Vagina (tissue), 2 donors: Measurements from ENCODE around the gene SLC39A11. TPM values are rescaled to one million over a fixed set of nuclear protein-coding genes. Genes with fewer than 3 reads are reported as not detected.

Experiments
- DNase-seq, 2 donors: peaks; one replicate each; pipeline ENCODE4 v3.0.0-alpha.2; 2017; ENCODE audit errors: extremely low spot score in 2 of 2
- H3K27ac ChIP-seq: fragments of 200-600 bp; sonication (generic); one replicate; pipeline ENCODE4 v1.5.1; 2019
- H3K27me3 ChIP-seq: fragments of 200-600 bp; sonication (generic); one replicate; pipeline ENCODE4 v1.5.1; 2019
- H3K36me3 ChIP-seq, 2 donors: fragments of 200-600 bp; sonication (generic); one replicate each; pipeline ENCODE4 v1.5.1; 2017 to 2019
- H3K4me1 ChIP-seq: fragments of 200-600 bp; sonication (generic); one replicate; pipeline ENCODE4 v1.5.1; 2019
- H3K4me3 ChIP-seq, 2 donors: fragments of 200-600 bp; sonication (generic); 1 replicate in 1 of 2; 2 replicates in 1 of 2; pipeline ENCODE4 v1.5.1; 2016 to 2019
- H3K9me3 ChIP-seq: fragments of 200-600 bp; sonication (generic); one replicate; pipeline ENCODE4 v1.5.1; 2019
- CTCF ChIP-seq, 3 experiments: fragments of 450-650 bp in 2 of 3; fragments of 200-600 bp in 1 of 3; sonication (generic) in 1 of 3; IDR thresholded peaks; one replicate each; pipeline ENCODE4 v1.5.1; 2017 to 2019; ENCODE audit warnings: antibody characterized with exemption in 3 of 3, mild to moderate bottlenecking in 2 of 3, moderate library complexity in 2 of 3
- POLR2A ChIP-seq, 2 donors: fragments of 450-650 bp; IDR thresholded peaks; one replicate each; pipeline ENCODE4 v1.6.1; 2017; ENCODE audit warnings: antibody characterized with exemption in 2 of 2, mild to moderate bottlenecking in 2 of 2, moderate library complexity in 2 of 2
- POLR2AphosphoS5 ChIP-seq, 2 donors: sonication (generic); formaldehyde crosslinking; IDR thresholded peaks; one replicate each; pipeline ENCODE4 v1.9.0; 2017; ENCODE audit warnings: antibody characterized with exemption in 2 of 2, mild to moderate bottlenecking in 2 of 2, low read depth in 1 of 2; ENCODE audit not compliant: insufficient read depth in 1 of 2
- intact Hi-C: fragments of 100-400 bp; cut with DNase I; formaldehyde crosslinking; loops from one replicate; pipeline ENCODE4 v1.15.1; 2023
- total RNA-seq: library from RNA; depleted of rRNA; stranded (reverse); fragments of >200 nt; gene quantifications from one replicate; pipeline ENCODE4 v1.2.3, GENCODE V29; 2016

Gene SLC39A11
- total RNA-seq, 1 donor from 2014 or later: 22.6 TPM

- Histone ChIP-seq H3K9me3 (no peaks in the 10 kb centered on the region), H3K4me3 (no peak overlapping the region), H3K4me1 (no peaks in the 10 kb centered on the region), H3K27me3 (no peaks in the 10 kb centered on the region), H3K36me3 (no peaks in the 10 kb centered on the region), H3K27ac (no peak overlapping the region)
- no peak for DNase-seq
- intact Hi-C loops: no loop called here
- TF ChIP-seq CTCF (IDR thresholded peaks at IDR 0.05): no peak
- no peak for TF ChIP-seq POLR2A (IDR thresholded peaks at IDR 0.05)
- TF ChIP-seq POLR2AphosphoS5 (IDR thresholded peaks at IDR 0.05; ENCODE audit: insufficient read depth in 1 of 2, low read depth in 1 of 2): no peak
Observed at GRCh38 chr17:72863526-72864211, 228.8 kb downstream of the SLC39A11 start.

DNA sequence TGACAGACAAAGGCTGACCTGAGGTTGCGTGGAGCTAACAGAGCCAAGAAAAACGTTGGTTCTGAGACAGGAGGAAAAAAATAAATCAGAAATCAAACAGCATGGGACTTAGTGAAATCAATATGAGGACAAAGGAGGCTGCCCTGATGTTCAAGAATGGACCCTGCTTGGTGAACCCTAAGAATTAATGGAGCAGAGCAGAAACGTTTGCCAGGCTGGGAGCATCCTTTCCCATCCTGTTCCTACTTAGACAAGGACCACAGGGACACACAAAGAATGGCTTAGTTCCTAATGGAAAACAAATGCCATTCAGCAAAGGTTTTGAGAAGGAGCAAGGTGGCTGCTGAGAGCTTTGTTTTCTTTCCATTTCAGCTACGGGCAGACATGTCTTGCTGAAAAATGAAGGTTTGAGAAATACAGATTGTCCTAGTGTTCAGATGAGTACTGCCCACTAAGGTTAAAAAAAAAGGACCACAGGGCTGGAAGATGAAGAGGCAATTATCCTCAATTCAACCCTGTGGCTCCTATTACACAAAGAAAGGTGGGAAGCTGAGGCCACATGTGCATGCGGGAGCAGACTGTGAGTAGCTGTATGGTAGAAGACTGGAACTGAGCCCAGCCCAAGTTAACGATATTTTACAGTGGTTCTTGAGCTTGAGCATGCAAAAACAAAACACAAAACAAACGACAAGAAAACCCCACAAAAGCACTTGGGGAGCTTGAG is 230.1 kb downstream of the SLC39A11 start:
- TF ChIP-seq POLR2A (IDR thresholded peaks at IDR 0.05) (no peak), POLR2AphosphoS5 (IDR thresholded peaks at IDR 0.05; ENCODE audit: insufficient read depth in 1 of 2, low read depth in 1 of 2) (no peak), CTCF (IDR thresholded peaks at IDR 0.05) (no peak)
- Histone ChIP-seq H3K27ac (no peak overlapping the region), H3K9me3 (no peaks in the 10 kb centered on the region), H3K27me3 (no peaks in the 10 kb centered on the region), H3K4me3 (no peak overlapping the region), H3K36me3 (no peaks in the 10 kb centered on the region), H3K4me1 (no peaks in the 10 kb centered on the region)
- intact Hi-C loops: no loop called here
- no peak for DNase-seq

- Histone ChIP-seq H3K27me3 (no peaks in the 10 kb centered on the region), H3K4me3 (no peak overlapping the region), H3K9me3 (no peaks in the 10 kb centered on the region), H3K27ac (no peak overlapping the region), H3K36me3 (no peaks in the 10 kb centered on the region), H3K4me1 (no peaks in the 10 kb centered on the region)
- no peak for DNase-seq
- intact Hi-C loops: no loop called here
- TF ChIP-seq CTCF (IDR thresholded peaks at IDR 0.05): no peak
- no peak for TF ChIP-seq POLR2AphosphoS5 (IDR thresholded peaks at IDR 0.05; ENCODE audit: insufficient read depth in 1 of 2, low read depth in 1 of 2)
- no peak for TF ChIP-seq POLR2A (IDR thresholded peaks at IDR 0.05)
Observed at GRCh38 chr17:72861811-72862210, 230.7 kb downstream of the SLC39A11 start.

DNA sequence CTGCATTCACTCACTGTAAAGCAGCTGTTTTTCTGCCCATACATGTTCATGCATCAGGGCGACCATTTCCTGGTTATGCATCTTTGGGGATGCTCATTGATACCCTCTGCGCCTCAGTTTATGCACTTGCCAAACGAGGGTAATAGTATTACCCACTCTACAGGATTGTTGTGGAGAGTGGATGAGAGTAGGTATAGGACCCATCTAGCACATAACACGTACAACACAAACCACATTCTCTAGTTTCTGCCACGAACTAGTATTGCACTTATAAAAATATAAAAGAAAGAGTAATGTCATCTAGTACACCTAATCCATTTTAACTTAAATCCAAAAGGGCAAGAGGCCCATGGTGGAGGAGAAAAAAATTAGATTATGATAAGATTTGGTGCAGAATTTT is 231.7 kb downstream of the SLC39A11 start:
- Histone ChIP-seq H3K4me1 (no peaks in the 10 kb centered on the region), H3K36me3 (no peaks in the 10 kb centered on the region), H3K27ac (no peak overlapping the region), H3K9me3 (no peaks in the 10 kb centered on the region), H3K27me3 (no peaks in the 10 kb centered on the region), H3K4me3 (no peak overlapping the region)
- no peak for TF ChIP-seq POLR2A (IDR thresholded peaks at IDR 0.05)
- no peak for TF ChIP-seq POLR2AphosphoS5 (IDR thresholded peaks at IDR 0.05; ENCODE audit: insufficient read depth in 1 of 2, low read depth in 1 of 2)
- no peak for TF ChIP-seq CTCF (IDR thresholded peaks at IDR 0.05)
- DNase-seq: no peak
- intact Hi-C loops: no loop called here
